NCI-H774 (cell line): ENCODE measurements around the gene DPP4.
"Not testable (repeated sequence)": the region's sequence is repeated elsewhere in the genome, so short reads cannot be mapped to it uniquely, and the experiment has no call there.

Experiments
- DNase-seq: peaks from one replicate; lab custom pipeline; 2025; lab: John Stamatoyannopoulos, UW

Gene DPP4

GRCh38 chr2:162057426-162057825 is 16.6 kb downstream of the DPP4 start:
- no peak for DNase-seq

DNA sequence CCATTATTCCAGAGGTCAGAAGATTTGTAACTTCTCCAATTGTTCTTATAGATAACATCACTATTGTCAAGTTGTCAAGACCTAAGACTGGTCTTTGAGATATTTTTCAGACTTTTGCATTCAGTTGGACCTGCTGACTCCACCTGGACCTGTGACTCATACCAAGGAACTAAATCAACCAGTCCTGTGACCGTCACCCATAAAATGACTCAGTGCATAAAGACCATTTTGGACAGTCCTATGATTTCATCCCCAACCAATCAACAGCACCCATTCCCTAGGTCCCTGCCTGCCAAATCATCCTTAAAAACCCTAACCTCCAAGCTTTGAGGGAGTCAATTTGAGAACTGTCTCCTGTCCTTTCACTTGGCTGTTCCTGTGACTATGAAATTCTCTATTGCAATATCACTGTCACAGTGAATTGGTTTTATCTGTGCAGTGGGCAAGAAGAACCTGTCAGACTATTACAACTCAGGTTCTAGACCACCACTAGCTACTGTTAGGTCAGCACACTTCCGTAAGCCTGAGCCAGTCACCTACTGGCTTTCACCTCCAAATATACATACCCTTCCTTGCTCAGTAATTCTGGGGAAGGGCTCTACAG is 17.1 kb downstream of the DPP4 start:
- DNase-seq: no peak

- no peak for DNase-seq
Measured at GRCh38 chr2:162053808-162054155, 20.2 kb downstream of the DPP4 start.

DNA sequence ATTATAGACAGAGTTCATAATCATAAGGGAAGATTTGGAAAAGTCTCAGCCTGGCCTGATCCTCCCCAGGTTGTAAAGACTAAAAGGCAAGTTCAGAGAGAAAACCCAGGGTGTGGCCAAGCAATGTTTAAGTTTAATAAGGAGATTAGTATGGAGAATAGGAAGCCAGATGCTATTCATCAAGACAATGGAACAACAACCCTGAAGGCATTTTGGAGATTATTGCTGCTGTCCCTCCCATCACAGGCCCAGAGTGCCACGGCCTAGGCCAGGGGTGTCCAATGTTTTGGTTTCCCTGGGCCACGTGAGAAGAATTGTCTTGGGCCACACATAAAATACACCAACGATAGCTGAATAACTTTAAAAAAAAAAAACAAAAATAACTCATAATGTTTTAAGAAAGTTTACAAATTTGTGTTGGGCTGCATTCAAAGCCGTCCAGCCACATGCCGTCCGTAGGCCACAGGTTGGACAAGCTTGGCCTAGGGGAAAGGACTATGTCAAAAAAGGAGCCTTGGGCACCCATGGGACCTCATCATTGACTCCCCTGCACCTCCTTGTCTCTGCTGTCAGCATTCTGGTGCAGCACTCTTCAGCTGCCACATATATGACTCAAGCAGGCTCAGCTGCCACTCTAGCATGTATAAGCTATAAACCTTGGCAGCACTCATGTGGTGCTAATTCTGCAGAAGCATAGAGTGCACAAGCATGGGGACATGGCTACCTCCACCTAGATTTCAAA is 20.8 kb downstream of the DPP4 start:
- DNase-seq: no peak

- no peak for DNase-seq
Measured at GRCh38 chr2:162050513-162050961, 23.5 kb downstream of the DPP4 start.

GRCh38 chr2:162049089-162049488 is 24.9 kb downstream of the DPP4 start:
- not testable (repeated sequence) for DNase-seq

DNA sequence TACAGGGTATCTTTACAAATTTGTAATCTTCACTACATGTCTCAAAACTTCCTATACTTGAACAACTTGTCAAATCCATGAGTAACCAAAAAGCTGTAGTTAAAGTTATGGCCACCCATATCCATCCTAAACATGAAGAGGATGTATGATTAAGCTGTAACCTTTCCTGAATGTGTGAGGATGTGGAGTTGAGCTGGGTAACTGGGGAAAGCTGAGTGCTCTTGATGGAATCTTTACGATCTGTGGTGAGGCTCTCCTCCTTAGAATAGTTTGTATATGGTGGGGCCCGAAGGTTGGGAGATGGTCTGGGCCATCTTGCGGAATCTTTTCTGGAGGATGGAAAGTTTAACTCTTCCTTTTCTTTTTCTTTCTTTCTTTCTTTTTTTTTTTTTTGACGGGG is 29.4 kb downstream of the DPP4 start:
- DNase-seq: no peak

GRCh38 chr2:162043132-162043531 is 30.9 kb downstream of the DPP4 start:
- no peak for DNase-seq

GRCh38 chr2:162041485-162041884 is 32.5 kb downstream of the DPP4 start:
- DNase-seq: no peak

- DNase-seq: no peak
Measured at GRCh38 chr2:162038725-162039124, 35.3 kb downstream of the DPP4 start.

DNA sequence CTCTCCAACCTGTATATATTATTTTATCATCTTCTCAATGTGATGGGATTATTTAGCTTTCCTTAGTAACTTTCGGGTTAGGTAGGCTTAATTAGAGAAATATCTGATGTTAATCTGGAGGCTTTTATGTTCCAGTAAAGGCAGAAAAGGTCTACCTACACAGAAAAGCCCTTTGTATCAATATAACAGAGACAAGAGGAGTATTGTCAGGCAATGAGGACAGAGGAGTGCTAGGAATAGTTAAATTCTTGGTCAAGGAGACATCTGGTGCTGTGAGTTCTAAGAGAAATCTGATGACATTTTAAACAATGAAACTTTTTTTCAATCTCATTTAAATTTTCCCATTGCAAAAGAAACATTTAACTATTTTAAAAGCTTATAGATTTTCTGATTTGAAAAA is 36.1 kb downstream of the DPP4 start:
- DNase-seq: no peak

DNA sequence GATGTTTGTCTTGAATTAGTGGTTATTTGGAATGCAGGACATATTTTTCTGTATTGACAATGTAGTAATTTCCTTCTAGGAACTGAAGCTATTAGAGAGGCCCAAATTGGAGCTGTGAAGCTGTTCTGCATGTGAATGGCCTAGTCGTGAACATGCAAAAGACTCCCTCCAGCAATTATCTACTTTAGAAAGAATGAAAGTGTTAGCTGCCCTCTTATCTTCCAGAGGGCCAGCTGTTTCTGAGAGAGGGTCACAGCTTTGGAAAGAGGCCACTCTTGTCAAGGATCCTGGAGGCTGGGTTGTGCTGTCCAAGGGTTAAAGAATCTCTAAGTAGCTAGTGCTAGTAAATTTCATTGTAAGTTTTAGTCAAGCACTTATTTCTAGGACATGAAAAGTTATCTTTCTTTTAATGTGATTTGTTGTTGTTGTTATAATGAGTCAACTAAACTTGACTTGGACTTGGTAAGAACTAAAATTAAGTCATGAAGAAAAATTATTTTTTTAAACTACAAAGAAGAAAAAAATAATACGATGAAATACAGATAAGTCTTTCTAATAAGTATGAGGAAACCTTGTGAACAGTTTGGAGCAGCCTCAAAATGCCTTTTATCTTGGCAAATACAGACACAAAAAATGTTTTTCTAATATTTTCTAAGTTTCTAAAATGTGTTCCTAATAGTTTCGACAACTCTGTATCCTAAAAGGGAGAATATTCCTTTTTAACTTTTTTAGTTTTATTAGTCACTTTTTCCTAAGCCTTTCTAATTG is 36.8 kb downstream of the DPP4 start:
- DNase-seq: no peak

- no peak for DNase-seq
Measured at GRCh38 chr2:162035981-162036380, 38.0 kb downstream of the DPP4 start.

DNA sequence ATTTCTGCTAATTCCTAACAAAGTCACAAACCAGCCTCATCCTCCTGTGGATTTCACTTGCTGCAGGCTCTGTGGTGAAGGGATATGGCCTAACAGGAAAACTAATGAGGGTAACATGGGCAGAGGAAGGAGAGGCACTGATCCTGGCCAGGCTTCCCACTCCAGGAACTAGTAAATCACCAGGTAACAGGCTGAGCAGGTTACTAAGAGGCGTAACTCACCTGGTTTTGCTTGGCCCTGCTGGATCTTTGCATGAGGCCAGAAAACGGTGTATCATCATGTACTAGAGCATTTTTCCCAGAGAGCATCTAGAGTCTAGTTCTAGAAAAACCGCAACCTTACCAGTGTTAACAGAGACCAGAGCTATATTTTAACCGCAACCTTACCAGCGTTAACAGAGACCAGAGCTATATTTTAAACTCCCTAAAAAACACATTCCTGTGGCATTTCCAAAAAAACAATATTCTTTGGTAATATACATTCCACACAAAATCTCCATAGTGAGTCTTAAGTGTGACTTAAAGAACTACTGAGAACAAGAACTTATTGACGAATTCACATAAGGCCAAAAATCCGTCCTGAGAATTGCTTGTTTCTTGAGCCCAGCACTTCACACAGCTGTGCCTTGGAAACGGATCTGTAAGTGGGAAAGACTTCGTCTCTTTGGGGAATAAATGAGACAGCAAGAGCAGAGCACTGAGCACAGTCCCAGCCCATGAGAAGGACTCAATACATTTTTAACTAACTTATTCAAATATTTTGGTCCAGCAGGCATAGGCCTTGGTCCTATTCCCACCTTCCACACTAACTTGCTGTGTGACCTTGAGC is 43.4 kb downstream of the DPP4 start:
- DNase-seq: no peak

DNA sequence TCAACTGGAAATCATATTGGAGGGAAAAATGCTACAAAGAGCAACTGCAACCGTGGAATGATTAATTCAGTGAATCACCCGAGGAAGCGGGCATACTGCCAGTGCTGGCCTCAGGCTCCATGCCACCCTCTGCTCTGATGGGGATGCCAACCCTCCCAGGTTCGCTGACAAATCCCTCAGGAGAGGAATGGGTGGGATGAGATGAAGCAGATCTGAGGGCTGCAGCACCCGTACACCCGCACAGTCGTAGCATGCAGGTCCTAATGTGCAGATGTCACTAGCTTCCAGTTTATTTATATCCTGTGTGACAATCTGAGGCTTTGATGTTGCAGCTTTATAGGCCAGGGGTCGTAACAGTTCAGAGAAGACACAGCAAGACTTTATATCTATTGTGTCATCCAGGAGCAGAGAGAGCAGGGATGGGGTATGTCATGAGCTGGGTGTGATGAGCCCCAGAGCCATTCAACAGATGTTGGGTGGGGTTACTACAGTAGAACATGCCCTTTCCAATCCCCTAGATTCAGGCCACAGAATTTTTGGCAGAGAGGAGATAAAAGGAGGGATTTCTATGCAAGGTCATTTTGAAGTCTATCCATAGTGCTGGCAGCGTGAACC is 44.6 kb downstream of the DPP4 start:
- no peak for DNase-seq

DNA sequence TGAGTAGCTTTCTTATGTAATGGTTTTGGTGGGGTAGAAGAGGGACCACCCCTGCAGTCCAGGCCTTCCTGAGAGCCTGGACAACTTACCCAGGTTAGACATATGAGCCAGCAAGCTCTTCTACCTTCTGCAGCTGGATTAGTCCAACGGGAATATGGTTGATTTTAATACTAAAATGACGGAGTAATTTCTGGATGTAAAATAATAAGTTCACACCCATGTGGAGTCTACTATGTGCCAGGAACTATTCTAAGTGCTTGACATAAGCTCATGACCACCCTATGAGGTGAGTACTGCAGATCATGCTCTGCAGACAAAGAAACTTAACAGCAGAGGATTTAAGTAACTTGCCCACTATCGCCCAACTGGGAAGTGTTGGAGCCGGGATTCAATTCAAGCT is 45.5 kb downstream of the DPP4 start:
- DNase-seq: no peak

GRCh38 chr2:162025121-162025911 is 48.7 kb downstream of the DPP4 start:
- no peak for DNase-seq

DNA sequence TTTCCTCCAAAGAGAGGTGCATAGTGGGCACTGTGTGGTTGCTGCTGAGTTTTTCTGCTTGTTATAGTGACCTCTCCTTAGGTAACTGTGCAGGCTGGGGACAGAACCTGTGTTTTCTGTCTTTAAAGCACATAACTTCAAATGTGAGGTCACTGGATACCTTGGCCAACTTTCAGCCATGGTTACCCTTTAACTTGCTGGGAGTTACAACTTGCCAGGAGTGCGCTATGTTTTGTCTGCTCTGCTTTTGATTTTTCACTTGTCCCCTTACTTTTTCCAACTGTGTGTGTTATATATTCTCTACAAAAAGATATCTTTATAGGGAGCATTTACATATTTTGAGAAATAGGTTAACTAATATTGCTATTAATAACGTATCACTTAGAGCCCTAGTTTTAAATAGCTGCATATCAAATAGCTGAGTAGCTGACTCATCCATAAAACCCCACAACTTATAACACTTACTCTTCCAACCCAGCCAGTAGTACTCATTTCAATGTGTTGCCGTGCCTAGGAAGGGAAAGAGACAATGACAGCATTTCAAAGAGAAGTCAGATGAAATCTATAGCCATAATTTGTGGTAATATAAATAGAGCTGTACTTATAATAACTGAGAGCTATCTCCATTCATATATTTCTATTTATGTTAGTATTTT is 51.6 kb downstream of the DPP4 start:
- DNase-seq: no peak

DNA sequence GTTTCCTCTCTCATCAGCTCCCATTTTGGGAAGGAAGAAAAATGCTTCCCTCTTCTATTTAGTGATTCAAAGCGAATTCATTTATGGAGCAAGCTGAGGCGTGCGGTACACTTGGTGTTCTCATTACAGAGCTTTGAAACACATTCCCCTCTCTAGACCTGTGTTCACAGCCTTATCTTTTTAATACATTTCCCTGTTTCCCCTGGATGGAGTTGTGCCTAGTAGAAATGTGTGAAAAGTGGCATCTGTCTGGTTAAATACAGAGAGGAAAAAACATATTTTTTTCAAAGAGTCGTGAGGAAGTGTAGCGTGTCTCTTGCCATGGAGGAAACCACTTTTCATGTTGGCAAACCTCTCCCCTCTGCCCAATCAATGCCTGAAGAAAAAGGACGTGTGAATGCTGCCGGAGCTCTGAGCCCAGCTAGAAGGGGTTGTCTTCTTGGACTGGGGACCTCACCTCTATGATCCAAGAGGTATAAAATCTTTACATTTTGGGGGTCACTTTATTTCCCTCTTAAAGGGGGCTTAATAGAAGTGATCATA is 52.4 kb downstream of the DPP4 start:
- DNase-seq: no peak

DNA sequence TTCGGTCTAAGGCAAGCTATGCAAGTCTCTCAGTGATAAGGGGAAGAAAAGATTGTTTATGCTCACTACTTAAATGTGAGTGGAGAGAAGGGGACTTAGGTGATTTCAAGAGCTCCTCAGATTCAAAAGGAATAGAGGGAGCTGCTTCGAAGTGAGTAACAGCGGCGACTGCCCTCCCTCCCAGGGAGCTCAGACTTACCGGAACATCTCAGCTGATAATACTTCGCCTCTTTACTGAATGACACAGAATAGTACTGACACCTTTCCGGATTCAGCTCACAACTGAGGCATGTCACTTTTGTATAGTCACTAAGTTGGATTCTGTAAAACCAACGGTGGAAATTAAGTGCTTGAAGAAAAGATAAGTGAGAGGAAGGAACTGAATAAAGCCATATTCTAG is 55.5 kb downstream of the DPP4 start:
- DNase-seq: no peak
